Stimulated activated CD4-positive, alpha-beta T cell treated with anti-CD3 and anti-CD28 coated beads, Interleukin-4, amount 100 ng/mL, for 48 hours (primary cell): Measurements from ENCODE around the gene TMEM186.
"Not testable (repeated sequence)": the region's sequence is repeated elsewhere in the genome, so short reads cannot be mapped to it uniquely, and the experiment has no call there.

ENCODE experiments used
- DNase-seq, 2 donors: peaks; one replicate each; pipeline ENCODE4 v3.0.0-alpha.2; 2020; ENCODE audit warnings: low read depth in 2 of 2

The TMEM186 gene

DNA sequence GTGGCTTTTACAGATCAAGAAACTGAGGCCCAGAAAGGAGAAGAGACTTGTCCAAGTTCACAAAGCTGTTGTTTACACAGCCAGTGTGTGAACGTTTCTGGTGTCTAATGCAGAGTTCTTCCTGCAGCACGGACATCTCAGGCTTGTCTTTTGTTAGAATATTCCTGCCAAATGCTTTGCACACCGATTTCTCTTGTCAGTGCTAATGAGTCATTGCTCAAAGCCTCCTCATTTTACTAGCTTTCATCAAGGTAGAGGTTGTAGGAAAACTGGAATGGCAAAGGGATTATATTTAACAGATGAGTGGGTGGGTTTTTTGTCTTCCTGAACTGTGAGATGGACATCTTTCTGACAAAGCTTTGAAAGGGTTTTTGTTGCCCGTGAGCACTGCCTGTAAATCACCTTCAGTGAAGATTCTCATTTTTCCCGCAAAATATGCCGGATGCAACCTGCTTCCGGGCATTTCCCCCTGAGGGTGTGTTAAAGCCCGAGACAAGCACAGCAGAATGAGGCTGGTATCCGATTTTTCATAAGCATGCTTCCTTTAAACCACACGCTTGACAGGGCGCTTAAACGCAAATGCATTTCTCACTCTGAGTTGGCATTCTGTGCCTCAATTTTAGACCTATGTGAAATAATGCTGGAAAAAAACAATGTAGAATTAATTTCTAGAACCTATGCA lies 14.9 kb upstream of the TMEM186 start:
- DNase-seq: no peak

DNA sequence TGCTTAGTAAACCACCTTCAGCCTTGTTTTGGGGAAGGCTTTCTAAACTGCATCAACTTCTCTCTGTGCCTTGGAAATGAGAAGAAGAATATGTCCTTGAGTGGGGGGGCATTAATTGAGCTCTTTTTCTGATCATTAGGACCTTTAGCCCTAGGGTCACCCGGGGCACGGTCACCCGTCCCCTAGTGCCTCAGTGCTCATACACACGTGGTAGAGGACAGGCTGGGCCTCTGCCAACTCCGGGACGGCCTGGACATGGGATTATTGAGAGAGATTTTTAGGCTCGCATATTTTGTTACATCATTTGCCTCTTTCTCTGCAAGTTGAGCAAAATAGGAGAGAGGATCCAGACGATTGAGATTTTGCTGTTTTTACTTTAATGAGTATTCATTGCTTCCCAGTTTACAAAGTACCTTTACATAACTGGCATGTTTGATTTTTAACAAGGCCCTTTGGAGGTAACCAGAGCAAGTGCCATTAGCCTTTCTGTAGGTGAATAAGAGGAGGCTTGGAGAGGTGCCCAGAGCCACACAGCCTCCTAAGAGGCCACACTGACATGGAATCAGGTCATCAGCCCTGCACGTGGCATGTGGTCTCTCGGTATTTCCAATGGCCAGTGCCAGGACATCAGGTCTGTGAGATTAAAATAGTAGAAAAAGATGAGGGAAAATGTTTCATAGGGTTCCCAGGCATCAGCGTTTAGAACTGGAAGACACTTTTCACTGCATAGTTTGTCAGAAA lies 11.3 kb upstream of the TMEM186 start:
- DNase-seq: no peak

DNA sequence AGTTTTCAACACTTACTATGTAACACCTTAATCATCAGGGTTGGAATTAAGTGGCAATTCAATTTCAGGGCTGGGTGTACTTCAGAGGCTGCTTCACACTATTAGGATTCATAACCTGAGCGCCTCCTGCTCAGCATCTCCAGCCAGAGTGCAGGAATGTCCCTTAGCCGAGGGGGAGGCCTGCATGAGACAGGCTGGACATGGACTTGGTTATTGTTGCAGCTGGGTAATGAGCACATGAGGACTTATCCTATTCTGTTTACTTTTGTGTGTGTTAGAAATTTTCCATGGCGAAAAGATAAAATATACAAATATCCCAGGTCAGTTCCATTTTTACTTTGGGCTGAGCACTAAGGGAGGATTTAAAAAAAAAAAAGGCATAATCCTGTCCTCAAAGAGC lies 10.6 kb upstream of the TMEM186 start:
- no peak for DNase-seq

DNA sequence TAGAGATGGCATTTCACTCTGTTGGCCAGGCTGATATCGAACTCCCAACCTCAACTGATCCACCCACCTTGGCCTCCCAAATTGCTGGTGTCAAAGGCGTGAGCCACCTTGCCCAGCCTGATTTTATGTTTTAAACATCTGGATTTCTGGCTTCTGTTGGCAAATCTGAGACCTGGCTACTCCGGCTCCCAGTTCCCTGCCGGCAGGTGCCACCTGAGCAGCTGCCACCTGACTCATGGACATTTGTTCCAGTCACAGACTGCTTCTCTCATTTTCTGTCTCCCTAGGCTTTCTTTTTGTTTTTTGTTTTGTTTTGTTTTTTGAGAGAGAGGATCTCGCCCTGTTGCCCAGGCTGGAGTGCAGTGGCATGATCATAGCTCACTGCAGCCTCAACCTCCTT lies 9.8 kb upstream of the TMEM186 start:
- DNase-seq: no peak

DNA sequence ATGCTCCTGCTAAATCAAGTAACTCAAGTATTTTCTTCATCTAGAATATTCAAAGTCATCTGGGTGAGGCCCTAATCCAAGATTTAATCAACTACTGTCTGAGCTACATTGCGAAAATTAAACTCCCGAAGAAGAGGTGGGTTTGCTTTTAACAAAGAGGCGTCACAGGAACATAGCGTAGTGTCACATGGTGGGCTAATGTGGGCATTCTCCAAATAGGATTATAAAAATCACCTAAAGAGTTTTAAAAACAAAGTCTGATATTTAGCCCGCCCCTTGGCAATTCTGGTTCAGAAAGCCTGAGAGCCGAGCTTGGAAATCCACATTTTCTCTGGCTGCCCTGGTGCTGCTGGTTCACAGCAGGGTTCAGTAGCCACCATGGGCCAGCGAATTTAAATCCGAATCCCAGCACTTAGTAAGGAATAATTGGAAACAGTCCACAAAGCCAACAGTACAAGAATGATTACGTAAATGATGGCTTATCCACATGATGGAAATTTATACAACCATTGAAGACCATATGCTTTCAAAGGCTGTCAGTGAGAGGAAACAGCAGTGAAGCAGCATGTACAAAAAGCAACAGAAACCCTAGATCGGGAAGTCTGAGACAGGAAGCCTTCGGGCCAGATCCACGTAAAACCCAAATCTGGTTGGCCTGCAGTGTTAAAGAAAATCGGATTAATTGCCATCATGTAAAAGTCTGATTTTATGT lies 9.0 kb upstream of the TMEM186 start:
- DNase-seq: no peak

DNA sequence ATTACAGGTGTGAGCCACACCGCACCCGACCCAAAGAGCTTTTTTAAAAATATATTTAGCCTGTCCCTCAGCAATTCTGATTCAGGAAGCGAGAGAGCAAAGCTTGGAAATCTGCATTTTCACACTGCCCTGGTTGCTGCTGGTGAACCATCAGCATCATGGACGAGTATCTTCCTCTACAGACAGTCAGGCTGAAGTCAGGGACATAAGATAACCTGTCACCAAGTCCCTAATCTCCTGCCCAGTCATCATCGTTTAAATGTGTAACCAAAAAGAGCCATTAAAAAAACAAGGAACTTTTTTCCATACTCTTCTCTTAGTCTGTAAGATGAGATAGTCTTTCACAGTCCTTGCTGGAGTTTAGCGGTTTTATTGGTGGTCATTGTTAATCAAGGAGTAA lies 6.9 kb upstream of the TMEM186 start:
- DNase-seq: no peak

DNA sequence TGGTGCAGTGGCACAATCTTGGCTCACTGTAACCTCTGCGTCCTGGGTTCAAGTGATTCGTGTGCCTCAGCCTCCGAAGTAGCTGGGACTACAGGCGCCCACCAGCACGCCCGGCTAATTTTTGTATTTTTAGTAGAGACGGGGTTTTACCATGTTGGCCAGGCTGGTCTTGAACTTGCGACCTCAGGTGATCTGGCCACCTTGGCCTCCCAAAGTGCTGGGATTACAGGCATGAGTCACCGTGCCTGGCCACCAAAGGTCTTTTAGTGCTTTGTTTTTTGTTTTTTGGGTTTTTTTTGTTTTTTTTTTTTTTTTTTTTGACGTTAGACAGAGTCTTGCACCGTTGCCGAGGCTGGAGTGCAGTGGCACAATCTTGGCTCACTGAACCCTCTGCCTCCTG lies 6.3 kb upstream of the TMEM186 start:
- DNase-seq: not testable (repeated sequence)

DNA sequence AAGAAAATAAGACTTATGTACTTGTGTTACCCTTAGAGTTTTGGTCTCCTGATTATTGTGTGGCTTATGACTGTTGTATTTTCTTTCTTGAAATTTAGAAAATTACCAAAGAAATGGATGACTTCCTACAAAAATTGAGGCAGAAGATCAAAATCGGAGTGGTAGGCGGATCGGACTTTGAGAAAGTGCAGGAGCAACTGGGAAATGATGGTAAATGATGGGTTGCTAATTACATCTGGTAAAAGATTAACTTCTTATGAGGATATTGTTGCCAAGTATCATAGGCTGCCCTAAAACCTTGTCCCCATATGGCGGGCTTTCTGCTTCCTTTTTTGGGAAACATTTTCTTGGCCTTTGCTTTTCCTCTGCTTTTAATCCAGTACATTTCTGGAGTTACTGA lies 4.3 kb upstream of the TMEM186 start:
- no peak for DNase-seq

DNA sequence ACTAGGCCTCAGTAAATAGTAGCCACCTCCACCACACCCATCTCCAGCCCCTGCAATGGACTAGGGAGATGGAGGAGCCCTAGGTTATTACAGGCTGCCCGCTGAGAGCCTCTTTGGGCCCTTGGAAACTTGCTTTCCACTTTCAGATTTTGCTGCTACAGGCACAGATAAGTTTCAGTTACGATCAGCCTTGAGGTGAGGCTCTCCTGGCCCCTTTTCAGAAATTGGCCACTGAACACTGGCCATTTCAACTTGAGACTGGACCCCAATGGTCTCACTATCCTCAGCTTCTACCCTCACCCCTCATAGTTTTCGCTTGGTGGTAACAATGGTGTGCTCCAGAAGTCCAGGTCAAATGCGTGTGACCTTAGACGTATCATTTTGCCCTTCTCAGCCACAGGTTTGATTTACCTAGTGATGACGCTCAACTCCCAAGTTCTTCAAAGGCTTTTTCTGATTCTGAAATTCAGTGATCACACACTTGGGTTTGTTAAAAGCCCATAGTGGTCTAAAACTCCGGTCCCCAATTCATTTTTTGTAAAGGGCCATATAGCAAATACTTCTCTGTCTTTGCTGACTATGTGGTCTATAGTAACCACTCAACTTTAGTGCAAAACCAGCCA lies 1.2 kb upstream of the TMEM186 start:
- DNase-seq: no peak

DNA sequence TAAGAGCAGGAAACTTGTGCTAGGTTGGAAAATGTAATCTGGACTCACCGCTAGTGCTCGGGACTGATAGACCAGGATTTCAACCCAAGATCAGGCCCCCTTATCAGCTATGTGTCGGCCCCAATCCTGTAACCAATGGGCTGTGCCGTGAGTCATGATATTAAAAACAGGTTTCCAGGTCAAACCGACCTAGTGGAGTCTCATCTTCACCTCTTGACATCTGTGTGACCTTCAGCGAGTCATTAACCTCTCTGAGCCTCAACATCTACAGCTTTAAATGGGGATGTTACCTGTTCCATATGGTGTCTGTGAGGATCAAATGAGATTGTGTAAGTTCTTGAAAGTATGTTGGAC lies 712 bp upstream of the TMEM186 start:
- DNase-seq: no peak

DNA sequence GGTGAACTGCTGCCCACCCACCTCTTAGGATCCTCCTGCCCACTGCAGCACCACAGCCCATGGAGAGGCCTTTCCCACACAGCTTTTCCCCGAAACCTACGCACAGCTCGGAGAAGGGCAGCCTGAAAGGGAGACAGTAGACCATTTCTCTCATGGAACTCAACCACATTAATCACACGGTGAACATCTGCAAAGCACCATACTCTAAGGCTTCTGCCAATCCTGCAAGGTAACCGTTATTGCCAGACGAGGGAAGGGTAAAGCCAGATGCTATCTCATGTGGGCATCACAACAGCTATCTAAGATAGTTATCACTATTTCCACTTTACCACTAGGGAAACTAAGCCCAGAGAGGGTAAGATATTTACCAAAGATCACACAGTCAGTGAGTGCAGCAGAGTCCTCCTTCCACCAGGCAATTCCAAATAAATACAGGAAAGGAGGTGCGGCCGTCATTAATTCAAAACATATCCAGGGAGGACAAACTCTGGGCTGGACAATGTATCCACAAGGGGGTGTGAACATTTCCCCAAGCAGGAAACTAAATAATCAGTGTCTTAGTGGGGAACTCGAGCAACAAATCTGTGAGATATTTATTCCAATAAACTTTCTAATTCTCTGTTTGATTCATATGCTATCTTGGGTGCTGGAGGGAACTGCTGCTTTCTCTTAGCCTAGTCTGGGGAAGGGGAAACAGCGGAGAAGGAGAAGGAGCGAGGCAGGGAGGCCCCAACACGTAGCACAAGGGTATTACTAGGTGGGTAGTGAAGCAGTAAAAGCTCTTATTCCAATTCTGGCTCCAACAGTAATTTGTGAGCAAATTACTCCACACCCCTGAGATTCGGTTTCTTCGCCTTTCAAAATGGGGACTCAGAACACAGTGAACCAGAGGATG lies 723 bp downstream of the TMEM186 start:
- no peak for DNase-seq

DNA sequence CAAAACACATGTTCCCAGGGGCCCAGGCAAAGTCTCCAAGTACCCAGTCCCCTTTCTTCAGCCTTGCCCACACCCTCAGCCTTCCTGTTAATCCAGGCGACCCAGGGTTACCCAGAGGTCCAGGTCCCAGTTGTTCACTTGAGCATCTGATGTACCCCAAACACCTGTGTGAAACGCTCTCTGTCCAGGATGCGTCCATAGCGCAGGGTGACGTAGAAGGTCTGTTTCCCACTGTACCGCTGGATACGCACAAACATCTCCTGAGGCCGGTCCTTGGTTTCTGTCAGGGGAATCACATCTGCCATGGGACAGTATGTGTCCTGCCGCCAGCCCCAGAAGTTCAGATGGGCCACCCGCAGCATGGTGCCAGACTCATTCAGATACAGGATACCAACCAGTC lies 1.6 kb downstream of the TMEM186 start:
- DNase-seq: no peak

DNA sequence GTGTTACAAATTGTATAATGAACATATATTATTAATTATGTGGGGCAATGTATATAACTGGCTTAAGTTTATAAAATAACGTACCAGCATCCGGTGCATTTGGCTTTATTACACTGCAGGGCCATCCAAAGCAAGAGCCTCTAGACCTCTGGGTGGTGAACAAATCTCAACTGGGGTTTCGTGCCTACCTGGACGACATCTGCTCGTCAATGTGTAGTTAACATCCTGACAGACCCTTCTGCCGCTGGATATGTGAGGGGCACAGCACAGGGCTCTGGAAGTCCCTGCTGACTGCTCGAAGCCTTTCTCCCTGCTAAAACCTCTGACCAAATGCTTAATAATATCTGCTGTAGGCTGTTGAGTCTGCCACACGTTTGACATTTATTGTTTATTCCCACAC lies 2.3 kb downstream of the TMEM186 start:
- DNase-seq: no peak

DNA sequence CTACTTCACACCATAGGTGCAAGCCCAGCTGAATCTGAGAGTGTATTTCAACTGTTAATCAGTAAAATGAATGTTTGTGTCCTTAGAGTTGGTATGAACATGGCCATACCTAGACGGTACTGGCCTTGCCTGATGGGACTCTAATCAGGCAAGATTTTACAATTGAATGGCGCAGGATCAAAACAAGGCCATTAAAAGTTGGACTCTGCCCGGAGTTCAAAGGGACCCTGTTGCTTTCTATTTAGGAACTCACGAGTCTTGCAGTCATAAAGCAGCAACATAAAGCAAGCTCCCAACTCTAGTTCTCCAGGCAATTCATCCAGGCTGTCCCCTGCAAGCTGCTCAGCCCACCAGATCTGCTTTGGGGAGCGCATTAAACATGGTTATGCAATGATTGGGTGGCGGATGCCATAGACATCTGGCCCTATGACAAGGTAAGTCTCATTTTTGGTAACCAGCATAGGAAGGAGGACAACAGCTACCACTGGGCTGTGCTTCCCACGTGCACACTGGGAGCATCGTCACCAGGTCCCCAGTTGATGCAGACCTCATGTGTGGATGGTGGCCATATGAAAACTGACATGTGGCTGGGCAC lies 8.8 kb downstream of the TMEM186 start:
- no peak for DNase-seq

DNA sequence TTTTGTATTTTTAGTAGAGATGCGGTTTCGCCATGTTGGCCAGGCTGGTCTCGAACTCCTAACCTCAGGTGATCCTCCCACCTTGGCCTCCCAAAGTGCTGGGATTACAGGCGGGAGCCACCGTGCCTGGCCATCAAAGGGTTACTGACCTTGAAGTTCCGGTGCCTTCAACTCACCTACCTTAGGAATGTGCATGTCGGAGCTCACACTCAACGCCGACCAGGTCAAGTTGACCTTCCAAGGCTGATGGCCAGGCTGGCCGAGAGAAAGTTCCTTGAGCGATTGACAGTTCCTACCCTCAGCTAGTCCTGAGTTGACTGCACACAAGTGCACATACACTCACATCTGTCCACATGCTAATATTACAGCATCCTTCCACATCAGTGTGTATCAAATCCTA lies 11.1 kb downstream of the TMEM186 start:
- DNase-seq: not testable (repeated sequence)

DNA sequence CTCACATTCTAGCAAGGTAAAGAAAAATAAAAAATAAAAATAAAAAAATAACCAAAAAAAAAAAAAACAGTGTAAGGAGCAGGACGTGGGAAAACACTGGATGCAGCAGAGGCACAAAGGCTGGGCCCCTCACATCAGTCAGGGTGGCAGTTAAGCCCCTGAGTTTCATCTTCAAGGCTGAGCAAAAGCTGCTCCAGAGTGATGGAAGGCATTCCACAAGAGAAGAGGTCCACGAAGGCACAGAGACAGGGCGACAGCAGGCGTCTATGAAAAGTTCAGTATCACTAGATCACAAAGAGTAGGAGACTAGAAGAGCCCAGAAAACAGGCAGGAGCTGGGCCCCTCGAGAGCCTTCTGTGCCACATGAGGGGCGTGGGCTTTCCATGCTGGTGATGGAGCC lies 12.0 kb downstream of the TMEM186 start:
- no peak for DNase-seq

DNA sequence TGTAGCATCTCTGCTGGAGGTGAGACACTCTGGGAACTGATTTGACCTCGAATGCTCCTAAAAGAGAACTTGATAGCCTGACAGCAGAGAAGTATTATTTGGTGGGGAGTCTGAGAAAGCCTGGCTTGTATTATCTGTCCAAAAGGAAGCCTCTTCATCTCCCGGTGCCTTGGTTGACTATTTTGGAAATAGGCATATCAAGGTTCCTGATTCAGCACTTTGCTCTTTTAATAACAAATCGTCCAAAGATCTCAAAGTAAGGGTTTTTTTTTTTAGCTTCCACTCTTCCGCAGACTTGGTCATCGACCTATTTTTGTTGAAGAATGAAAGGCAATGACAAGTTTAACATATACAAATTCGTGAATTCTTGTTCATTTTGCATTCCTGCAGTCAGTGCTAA lies 14.8 kb downstream of the TMEM186 start:
- no peak for DNase-seq

DNA sequence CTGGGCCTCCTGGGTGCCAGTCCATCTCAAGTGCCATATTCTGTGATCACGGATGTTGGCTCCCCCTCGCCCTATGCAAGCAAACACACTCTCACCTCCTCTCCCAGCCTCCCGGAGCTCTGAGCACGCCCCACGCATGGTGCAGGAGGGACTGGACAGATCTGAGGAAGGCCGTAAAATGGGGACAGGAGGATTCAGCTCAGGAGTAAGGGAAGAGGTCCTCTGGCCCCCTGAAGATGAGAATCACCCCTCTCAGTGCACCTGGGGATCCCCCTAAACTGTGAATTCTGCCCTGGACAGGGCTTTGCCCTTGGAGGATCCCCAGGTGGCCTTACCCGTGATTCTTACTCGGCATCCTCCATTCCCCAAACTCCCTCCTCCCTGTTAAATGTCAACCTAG lies 15.6 kb downstream of the TMEM186 start:
- DNase-seq: no peak

DNA sequence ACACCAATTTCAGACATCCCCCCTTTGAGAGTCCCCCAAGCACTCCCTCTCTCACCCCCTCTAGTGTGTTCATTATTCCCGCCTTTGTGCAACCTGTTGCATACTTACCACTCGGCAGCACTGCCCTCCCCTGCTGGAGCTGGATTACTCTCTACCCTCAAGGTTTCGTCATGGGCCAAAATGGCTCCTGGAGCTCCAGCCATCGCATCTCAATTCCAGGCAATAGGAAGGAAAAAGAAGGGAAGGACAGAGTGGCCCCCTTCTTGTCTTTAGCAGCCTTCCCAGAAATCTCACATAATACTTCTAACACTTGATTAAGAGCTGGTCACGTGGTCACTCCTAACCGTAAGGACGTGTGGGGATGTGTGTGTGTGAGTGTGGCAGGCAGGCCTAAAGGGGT lies 20.2 kb downstream of the TMEM186 start:
- DNase-seq: no peak

DNA sequence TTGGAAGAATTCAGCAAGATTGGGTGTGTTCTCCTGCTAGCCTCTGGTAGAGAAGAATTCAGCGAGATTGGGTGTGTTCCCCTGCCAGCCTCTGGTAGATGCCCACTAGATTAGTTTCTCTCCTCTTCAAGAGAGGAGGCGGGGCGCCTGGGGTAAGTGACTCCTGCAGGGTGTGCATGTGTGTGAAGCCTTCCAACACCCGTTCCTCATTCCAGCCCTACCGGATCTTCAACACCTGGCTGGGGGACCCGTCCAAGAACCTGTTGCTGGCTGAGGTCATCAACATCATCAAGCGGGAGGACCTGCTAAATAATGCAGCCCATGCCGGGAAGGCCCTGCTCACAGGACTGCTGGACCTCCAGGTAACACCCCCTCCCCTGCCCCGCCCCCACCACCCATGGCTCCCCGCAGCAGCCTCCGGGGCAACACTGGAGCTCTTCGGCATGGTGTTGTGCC lies 21.3 kb downstream of the TMEM186 start:
- no peak for DNase-seq

DNA sequence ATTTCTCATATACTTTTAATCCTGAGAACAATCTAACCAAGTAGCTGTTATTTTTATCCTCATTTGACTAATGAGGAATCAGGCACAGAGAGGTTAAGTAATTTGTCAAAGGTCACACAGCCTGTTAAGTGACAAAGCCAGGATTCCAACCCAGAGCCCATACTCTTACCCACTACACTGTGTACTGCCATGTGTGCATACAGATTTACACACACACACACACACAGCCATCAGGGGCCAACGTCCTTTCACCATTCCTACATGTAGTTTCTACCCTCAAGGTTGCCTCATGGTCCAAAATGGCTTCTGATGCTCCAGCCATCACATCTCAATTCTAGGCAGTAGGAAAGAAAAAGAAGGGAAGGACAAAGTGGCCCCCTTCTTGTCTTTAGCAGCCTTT lies 22.1 kb downstream of the TMEM186 start:
- no peak for DNase-seq
